Fibroblast of pulmonary artery (primary cell): ENCODE measurements around the gene FTCDNL1.

Source experiments
- DNase-seq: peaks from one replicate; pipeline ENCODE4 v3.0.0-alpha.2; 2010; ENCODE audit warnings: low read depth
- H3K4me3 ChIP-seq: replicated peaks from 2 replicates; pipeline ENCODE4 v1.5.1; 2011; ENCODE audit warnings: low read depth, mild to moderate bottlenecking, control low read depth, low read length, moderate library complexity
- TF ChIP-seq, protein P1 (sequence below): IDR thresholded peaks from 2 replicates; pipeline ENCODE4 v1.5.1; 2011; ENCODE audit warnings: mild to moderate bottlenecking, control low read depth, low read length, inconsistent platforms; ENCODE audit errors: missing control alignments

FTCDNL1 gene

DNA sequence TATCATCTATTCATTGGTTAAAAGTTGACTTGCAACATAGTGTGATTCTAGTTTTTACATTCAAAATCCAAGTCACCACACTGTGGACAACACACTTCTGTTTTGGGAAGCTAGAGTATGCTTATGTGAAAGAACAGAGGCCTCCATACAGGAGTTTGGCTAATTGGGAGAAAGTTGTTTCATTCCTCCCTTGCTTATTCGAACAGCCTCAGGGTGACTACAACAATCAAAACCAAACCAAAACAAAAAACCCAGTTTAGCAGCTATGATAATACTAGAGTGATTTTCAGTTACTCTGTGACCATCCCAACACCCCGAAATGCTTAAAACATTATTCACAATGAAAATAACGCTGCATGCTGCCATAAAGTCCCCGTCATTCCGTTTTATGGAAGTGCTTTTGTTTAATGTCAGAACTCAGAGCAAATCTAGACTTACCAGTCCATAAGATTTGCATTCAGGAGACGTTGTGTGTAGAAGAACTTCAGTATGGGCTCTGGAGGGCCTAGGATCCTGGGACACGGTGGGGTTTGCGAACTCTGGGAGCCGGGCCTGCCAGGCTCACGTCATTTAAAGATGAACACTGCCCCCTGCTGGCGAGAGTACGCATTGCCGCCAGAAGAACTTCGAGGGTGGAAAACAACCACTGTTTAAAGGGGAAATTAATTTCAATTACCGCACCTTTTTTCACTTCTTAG, 111.4 kb downstream of the FTCDNL1 start:
- H3K4me3 ChIP-seq: no peak overlapping the region

GRCh38 chr2:199738727-199739412, 112.1 kb downstream of the FTCDNL1 start:
- TF ChIP-seq, protein P1, sequence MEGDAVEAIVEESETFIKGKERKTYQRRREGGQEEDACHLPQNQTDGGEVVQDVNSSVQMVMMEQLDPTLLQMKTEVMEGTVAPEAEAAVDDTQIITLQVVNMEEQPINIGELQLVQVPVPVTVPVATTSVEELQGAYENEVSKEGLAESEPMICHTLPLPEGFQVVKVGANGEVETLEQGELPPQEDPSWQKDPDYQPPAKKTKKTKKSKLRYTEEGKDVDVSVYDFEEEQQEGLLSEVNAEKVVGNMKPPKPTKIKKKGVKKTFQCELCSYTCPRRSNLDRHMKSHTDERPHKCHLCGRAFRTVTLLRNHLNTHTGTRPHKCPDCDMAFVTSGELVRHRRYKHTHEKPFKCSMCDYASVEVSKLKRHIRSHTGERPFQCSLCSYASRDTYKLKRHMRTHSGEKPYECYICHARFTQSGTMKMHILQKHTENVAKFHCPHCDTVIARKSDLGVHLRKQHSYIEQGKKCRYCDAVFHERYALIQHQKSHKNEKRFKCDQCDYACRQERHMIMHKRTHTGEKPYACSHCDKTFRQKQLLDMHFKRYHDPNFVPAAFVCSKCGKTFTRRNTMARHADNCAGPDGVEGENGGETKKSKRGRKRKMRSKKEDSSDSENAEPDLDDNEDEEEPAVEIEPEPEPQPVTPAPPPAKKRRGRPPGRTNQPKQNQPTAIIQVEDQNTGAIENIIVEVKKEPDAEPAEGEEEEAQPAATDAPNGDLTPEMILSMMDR: no peak
- no peak overlapping the region for H3K4me3 ChIP-seq
- peak; percentile 72 for DNase-seq

More for the DNA sequence above, 111.4 kb downstream of the FTCDNL1 start:
- TF ChIP-seq, protein P1: peak; percentile 81
- DNase-seq: peak; percentile 60

GRCh38 chr2:199734651-199735050, 116.3 kb downstream of the FTCDNL1 start:
- no peak for DNase-seq
- TF ChIP-seq, protein P1: no peak

DNA sequence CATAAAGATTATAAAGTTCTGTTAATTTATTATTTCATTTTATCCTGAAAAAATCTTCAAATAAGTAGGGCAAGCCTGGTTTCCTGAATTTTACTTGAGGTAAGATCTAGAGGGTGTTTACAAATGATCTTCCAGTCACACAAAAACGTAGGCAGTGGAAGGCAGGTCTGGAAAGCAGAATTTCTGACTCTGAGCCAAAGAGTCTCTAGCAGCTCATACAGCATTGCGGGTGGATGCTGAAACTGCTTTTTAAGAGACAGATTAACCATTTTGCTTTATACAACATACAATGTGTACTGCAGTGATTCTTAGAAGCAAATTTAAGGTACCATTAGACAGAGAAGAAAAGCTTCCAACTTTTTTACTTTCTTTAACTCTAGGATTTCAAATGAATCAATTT, 117.0 kb downstream of the FTCDNL1 start:
- no peak for DNase-seq
- TF ChIP-seq, protein P1: no peak

More at GRCh38 chr2:199734651-199735050, 116.3 kb downstream of the FTCDNL1 start:
- no peak overlapping the region for H3K4me3 ChIP-seq

GRCh38 chr2:199727801-199728200, 123.2 kb downstream of the FTCDNL1 start:
- TF ChIP-seq, protein P1: no peak
- no peak overlapping the region for H3K4me3 ChIP-seq
- no peak for DNase-seq

More for the DNA sequence above, 117.0 kb downstream of the FTCDNL1 start:
- H3K4me3 ChIP-seq: no peak overlapping the region

GRCh38 chr2:199727306-199727705, 123.7 kb downstream of the FTCDNL1 start:
- TF ChIP-seq, protein P1: no peak
- no peak for DNase-seq

More at GRCh38 chr2:199727306-199727705, 123.7 kb downstream of the FTCDNL1 start:
- no peak overlapping the region for H3K4me3 ChIP-seq
